GM12878 (cell line): ENCODE results near the gene ZNF552. TPM values are rescaled to one million over a fixed set of nuclear protein-coding genes. Genes with fewer than 3 reads are reported as not detected.
A peak's percentile ranks its signal among the peaks of the same experiment; 100 is the strongest.

Experiments
- ATAC-seq: fragments of 200-7000 bp; cut with Tn5 transposase; 3 replicates; pipeline ENCODE4 v1.9.1; 2020; ENCODE audit warnings: mild to moderate bottlenecking, moderate library complexity
- BruUV-seq: library from RNA; stranded (reverse); fragments of 400-500 nt; replicated peaks from 2 replicates; lab custom pipeline; 2021; lab: Mats Ljungman, UMichigan
- CTCF ChIA-PET: fragments of 300-600 bp; sonication (Branson Sonifier 250); formaldehyde crosslinking; extraction: SDS; loops from one replicate; lab custom pipeline; 2021; ENCODE audit warnings: inconsistent platforms; lab: Yijun Ruan, JAX
- POLR2A ChIA-PET: fragments of 350-600 bp; formaldehyde crosslinking; extraction: SDS; loops from one replicate; lab custom pipeline; 2021; ENCODE audit warnings: inconsistent platforms; lab: Charles Lee
- RAD21 ChIA-PET: fragments of 300-600 bp; sonication (Branson Sonifier 250); formaldehyde crosslinking; loops from one replicate; lab custom pipeline; 2023; ENCODE audit warnings: antibody characterized with exemption; ENCODE audit not compliant: unreplicated experiment; lab: Charles Lee
- SMC1A ChIA-PET: fragments of 300-600 bp; sonication (Branson Sonifier 250); formaldehyde crosslinking; loops from one replicate; lab custom pipeline; 2023; ENCODE audit not compliant: unreplicated experiment, uncharacterized antibody; lab: Charles Lee
- DNase-seq: peaks from one replicate; pipeline ENCODE4 v3.0.0-alpha.2; 2011; ENCODE audit warnings: low read depth, low spot score
- FAIRE-seq: peaks from 3 replicates; lab custom pipeline; 2011; peaks lifted over from hg19 to GRCh38; lab: Jason Lieb, UNC
- H2AFZ ChIP-seq: 2 replicates; pipeline ENCODE4 v1.6.0; 2011; ENCODE audit warnings: low read depth, low read length, control low read depth; ENCODE audit not compliant: control insufficient read depth
- H3K27ac ChIP-seq: 2 replicates; pipeline ENCODE4 v1.5.1; 2011; ENCODE audit warnings: control low read depth; ENCODE audit not compliant: control insufficient read depth, insufficient read depth
- H3K27me3 ChIP-seq, 2 experiments: replicated peaks in 1 of 2; 2 replicates each; pipeline versions ENCODE4 v1.6.0 to v1.6.1; 2011; ENCODE audit warnings: low read length in 1 of 2; ENCODE audit not compliant: control insufficient read depth in 2 of 2, insufficient read depth in 2 of 2
- H3K36me3 ChIP-seq, 2 experiments: 2 replicates each; pipeline ENCODE4 v1.5.1; 2011; ENCODE audit warnings: low read length in 1 of 2; ENCODE audit not compliant: control insufficient read depth in 2 of 2, insufficient read depth in 2 of 2
- H3K4me1 ChIP-seq: 2 replicates; pipeline ENCODE4 v1.6.1; 2011; ENCODE audit warnings: mild to moderate bottlenecking, low read length, moderate library complexity, mixed read lengths; ENCODE audit not compliant: control insufficient read depth, insufficient read depth
- H3K4me2 ChIP-seq: 2 replicates; pipeline ENCODE4 v1.6.0; 2011; ENCODE audit warnings: control low read depth; ENCODE audit not compliant: control insufficient read depth, insufficient read depth
- H3K4me3 ChIP-seq: fragments of 200-600 bp; sonication (generic); 2 replicates; pipeline ENCODE4 v1.5.1; 2016
- H3K79me2 ChIP-seq: 2 replicates; pipeline ENCODE4 v1.6.0; 2011; ENCODE audit warnings: low read length; ENCODE audit not compliant: control insufficient read depth, insufficient read depth
- H3K9ac ChIP-seq: 2 replicates; pipeline ENCODE4 v1.8.0; 2011; ENCODE audit warnings: low read length, control low read depth, mixed read lengths; ENCODE audit not compliant: control insufficient read depth, insufficient read depth
- H3K9me3 ChIP-seq: replicated peaks from 3 replicates; pipeline ENCODE4 v1.5.1; 2011; ENCODE audit warnings: mild to moderate bottlenecking, low read length; ENCODE audit not compliant: control insufficient read depth, insufficient read depth
- H4K20me1 ChIP-seq: 2 replicates; pipeline ENCODE4 v1.6.0; 2011; ENCODE audit not compliant: control insufficient read depth, insufficient read depth
- EP300 ChIP-seq, 2 experiments: fragments of 150-350 bp in 1 of 2; IDR thresholded peaks; 2 replicates each; pipeline ENCODE4 v1.6.1; 2011 to 2012; ENCODE audit warnings: low read depth in 2 of 2, low read length in 2 of 2, borderline replicate concordance in 1 of 2, improper control_type of control experiment in 1 of 2, inconsistent platforms in 1 of 2; ENCODE audit not compliant: control insufficient read depth in 1 of 2
- HSF1 ChIP-seq: fragments of 150-350 bp; IDR thresholded peaks from 2 replicates; pipeline ENCODE4 v1.6.1; 2014; ENCODE audit warnings: mild to moderate bottlenecking, low read depth, low read length
- NRF1 ChIP-seq: conservative IDR thresholded peaks from 2 replicates; pipeline ENCODE4 v1.6.1; 2011; ENCODE audit warnings: mild to moderate bottlenecking, low read depth, low read length, improper control_type of control experiment
- RFX5 ChIP-seq: IDR thresholded peaks from 2 replicates; pipeline ENCODE4 v1.6.1; 2011; ENCODE audit warnings: low read depth, low read length, improper control_type of control experiment
- SRF ChIP-seq, 2 experiments: IDR thresholded peaks; 2 replicates each; pipeline ENCODE4 v1.6.1; 2011; ENCODE audit warnings: low read depth in 2 of 2, low read length in 2 of 2, mild to moderate bottlenecking in 1 of 2, moderate library complexity in 1 of 2
- SUPT20H ChIP-seq: IDR thresholded peaks from 2 replicates; pipeline ENCODE4 v1.6.1; 2011; ENCODE audit warnings: low read depth, mild to moderate bottlenecking, low read length, moderate library complexity, borderline replicate concordance; ENCODE audit not compliant: control insufficient read depth
- WGBS: methylation state at CpG from one replicate; pipeline ENCODE4 v1.1.6; 2016; ENCODE audit warnings: low lambda C conversion rate; ENCODE audit not compliant: insufficient replicate concordance, insufficient coverage; ENCODE audit errors: missing lambda C conversion rate; 5-methylcytosine and 5-hydroxymethylcytosine counted together
- in situ Hi-C: fragments of 300-500 bp; cut with MboI; formaldehyde crosslinking; loops from 9 replicates; pipeline ENCODE4 v1.14.3; 2018; ENCODE audit warnings: mixed read lengths
- intact Hi-C: fragments of 100-400 bp; cut with micrococcal nuclease; formaldehyde crosslinking; loops from one replicate; pipeline ENCODE4 v1.14.2; 2022; ENCODE audit not compliant: unreplicated experiment
- polyA plus RNA-seq, 11 experiments: library from polyadenylated mRNA; depleted of rRNA in 4 of 11; unstranded in 6 of 11; stranded (reverse) in 5 of 11; fragments of >200 nt; fragmentation: Nextera tagmentation in 4 of 11; fragmentation: Illumina TruSeq in 1 of 11; extraction: Ambion mirVana in 4 of 11; extraction: Trizol in 1 of 11; gene quantifications; 1 replicate in 1 of 11; 2 replicates in 10 of 11; pipeline versions ENCODE4 v1.2.1 to v1.2.3, GENCODE V29; 2011 to 2016; ENCODE audit warnings: inconsistent platforms in 2 of 11, missing spikeins in 2 of 11, low read depth in 1 of 11
- total RNA-seq, 4 experiments: library from RNA; depleted of rRNA in 3 of 4; stranded (reverse); fragments of >200 nt in 3 of 4; fragmentation: Illumina TruSeq in 1 of 4; extraction: Trizol in 1 of 4; gene quantifications; 2 replicates each; pipeline versions ENCODE4 v1.2.1 to v1.2.3, GENCODE V29; 2013 to 2021
- TF ChIP-seq, protein P1 (sequence below): fragments of 450-650 bp; IDR thresholded peaks from 2 replicates; pipeline ENCODE4 v1.6.1; 2016; ENCODE audit warnings: mild to moderate bottlenecking

The ZNF552 gene
- total and polyA plus RNA-seq, 10 of the 15 experiments (the other 5 are each of a cell fraction or from before 2014, with no cell fraction given): 3.6 to 13.3 (median 8.0) TPM

GRCh38 chr19:57813919-57814504 is 701 bp downstream of the ZNF552 start:
- Histone ChIP-seq H2AFZ (peak overlapping the region; percentile 88), H3K9ac (peak overlapping the region; percentile 92), H3K79me2 (peaks cover 17% of the 10 kb centered on the region), H3K4me1 (peaks cover 8% of the 10 kb centered on the region), H3K4me3 (peak overlapping the region; percentile 93), H3K27me3 (no peaks in the 10 kb centered on the region), H3K4me2 (peak overlapping the region; percentile 98), H3K27ac (peak overlapping the region; percentile 82), H3K9me3 (no peaks in the 10 kb centered on the region), H3K36me3 (peaks cover 0 to 3% of the 10 kb centered on the region in 2 experiments; a peak in 2 of 4 replicates), H4K20me1 (no peaks in the 10 kb centered on the region)
- TF ChIP-seq RFX5: no peak
- TF ChIP-seq SRF (IDR thresholded peaks at IDR 0.05; ENCODE audit: low read depth in 2 of 2, low read length in 2 of 2): no peak
- TF ChIP-seq EP300 (IDR thresholded peaks at IDR 0.05; ENCODE audit: borderline replicate concordance in 1 of 2, control insufficient read depth in 1 of 2, low read depth in 2 of 2, low read length in 2 of 2): no peak
- TF ChIP-seq, protein P1, sequence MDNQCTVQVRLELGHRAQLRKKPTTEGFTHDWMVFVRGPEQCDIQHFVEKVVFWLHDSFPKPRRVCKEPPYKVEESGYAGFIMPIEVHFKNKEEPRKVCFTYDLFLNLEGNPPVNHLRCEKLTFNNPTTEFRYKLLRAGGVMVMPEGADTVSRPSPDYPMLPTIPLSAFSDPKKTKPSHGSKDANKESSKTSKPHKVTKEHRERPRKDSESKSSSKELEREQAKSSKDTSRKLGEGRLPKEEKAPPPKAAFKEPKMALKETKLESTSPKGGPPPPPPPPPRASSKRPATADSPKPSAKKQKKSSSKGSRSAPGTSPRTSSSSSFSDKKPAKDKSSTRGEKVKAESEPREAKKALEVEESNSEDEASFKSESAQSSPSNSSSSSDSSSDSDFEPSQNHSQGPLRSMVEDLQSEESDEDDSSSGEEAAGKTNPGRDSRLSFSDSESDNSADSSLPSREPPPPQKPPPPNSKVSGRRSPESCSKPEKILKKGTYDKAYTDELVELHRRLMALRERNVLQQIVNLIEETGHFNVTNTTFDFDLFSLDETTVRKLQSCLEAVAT: no peak
- TF ChIP-seq NRF1: no peak
- no peak for TF ChIP-seq SUPT20H
- no peak for TF ChIP-seq HSF1
- no peak for DNase-seq
- intact Hi-C loops (no loop called here), in situ Hi-C loops (loop anchor here (25.0 kb wide), 1 partner anchor 1677 kb away; the partner anchor contains the start of gene ZNF444)
- no peak for ATAC-seq
- WGBS: 29% methylated on average over 13 of the region's 13 CpGs
- ChIA-PET SMC1A (no interaction called here), POLR2A (interaction anchor here (1.2 kb wide), 1 partner anchor 10 kb away, joined by 4 read pairs; no protein-coding TSS in a partner anchor), CTCF (interaction anchor here (0.6 to 0.9 kb wide), 2 partner anchors 10 to 12 kb away, joined by 3 read pairs; no protein-coding TSS in a partner anchor), RAD21 (no interaction called here)
- BruUV-seq: TSS peak; percentile 80
- FAIRE-seq: no peak
